Lower leg skin (tissue), 4 donors: Measurements from ENCODE around the gene QSER1. TPM values are rescaled to one million over a fixed set of nuclear protein-coding genes. Genes with fewer than 3 reads are reported as not detected.

Experiments used
- DNase-seq, 2 donors: peaks; one replicate each; pipeline ENCODE4 v3.0.0-alpha.2; 2019; ENCODE audit warnings: low spot score in 2 of 2
- H3K4me3 ChIP-seq: fragments of 200-600 bp; sonication (generic); 2 replicates; pipeline ENCODE4 v1.5.1; 2017; ENCODE audit warnings: mild to moderate bottlenecking, low read depth; ENCODE audit not compliant: poor library complexity, severe bottlenecking
- POLR2A ChIP-seq, 2 donors: fragments of 450-650 bp; IDR thresholded peaks; one replicate each; pipeline ENCODE4 v1.6.1; 2016 to 2017; ENCODE audit warnings: antibody characterized with exemption in 2 of 2, mild to moderate bottlenecking in 1 of 2, moderate library complexity in 1 of 2
- WGBS, 2 donors: methylation state at CpG; one replicate each; pipeline ENCODE4 v1.1.5; 2018; 5-methylcytosine and 5-hydroxymethylcytosine counted together
- intact Hi-C: fragments of 100-400 bp; cut with DNase I; formaldehyde crosslinking; loops from one replicate; pipeline ENCODE4 v1.15.0; 2023; ENCODE audit warnings: low total_unique reads
- total RNA-seq, 4 donors: library from RNA; depleted of rRNA; stranded (reverse); fragments of >200 nt; gene quantifications; one replicate each; pipeline ENCODE4 v1.1.0, GENCODE V29; 2016
- TF ChIP-seq, protein P1 (sequence below), 3 donors: fragments of 450-650 bp; IDR thresholded peaks; one replicate each; pipeline ENCODE4 v1.5.1; 2016; ENCODE audit warnings: antibody characterized with exemption in 3 of 3, mild to moderate bottlenecking in 3 of 3, moderate library complexity in 2 of 3

QSER1 gene
- total RNA-seq, 4 donors from 2014 or later, result 27.8 to 34.2 (median 32.1) TPM

DNA sequence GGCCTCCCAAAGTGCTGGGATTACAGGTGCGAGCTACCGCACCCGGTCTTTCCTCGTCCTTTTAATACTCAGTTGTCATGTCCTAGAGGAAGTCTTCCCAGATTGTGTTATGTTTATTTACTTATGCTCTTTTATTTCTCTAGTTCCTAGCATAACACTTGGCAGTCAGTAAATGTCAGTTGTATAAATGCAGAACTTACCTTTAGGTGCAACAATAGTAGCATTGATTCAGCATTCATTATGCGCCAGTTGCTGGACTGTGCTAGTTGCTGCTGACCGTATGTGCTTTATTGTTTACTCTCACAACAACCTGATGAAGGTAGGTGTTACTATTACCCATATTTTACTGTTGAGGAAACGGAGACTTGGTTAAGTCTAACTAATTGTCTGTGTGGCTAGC lies 20.8 kb downstream of the QSER1 start:
- TF ChIP-seq POLR2A (IDR thresholded peaks at IDR 0.05), result no peak
- TF ChIP-seq, protein P1, sequence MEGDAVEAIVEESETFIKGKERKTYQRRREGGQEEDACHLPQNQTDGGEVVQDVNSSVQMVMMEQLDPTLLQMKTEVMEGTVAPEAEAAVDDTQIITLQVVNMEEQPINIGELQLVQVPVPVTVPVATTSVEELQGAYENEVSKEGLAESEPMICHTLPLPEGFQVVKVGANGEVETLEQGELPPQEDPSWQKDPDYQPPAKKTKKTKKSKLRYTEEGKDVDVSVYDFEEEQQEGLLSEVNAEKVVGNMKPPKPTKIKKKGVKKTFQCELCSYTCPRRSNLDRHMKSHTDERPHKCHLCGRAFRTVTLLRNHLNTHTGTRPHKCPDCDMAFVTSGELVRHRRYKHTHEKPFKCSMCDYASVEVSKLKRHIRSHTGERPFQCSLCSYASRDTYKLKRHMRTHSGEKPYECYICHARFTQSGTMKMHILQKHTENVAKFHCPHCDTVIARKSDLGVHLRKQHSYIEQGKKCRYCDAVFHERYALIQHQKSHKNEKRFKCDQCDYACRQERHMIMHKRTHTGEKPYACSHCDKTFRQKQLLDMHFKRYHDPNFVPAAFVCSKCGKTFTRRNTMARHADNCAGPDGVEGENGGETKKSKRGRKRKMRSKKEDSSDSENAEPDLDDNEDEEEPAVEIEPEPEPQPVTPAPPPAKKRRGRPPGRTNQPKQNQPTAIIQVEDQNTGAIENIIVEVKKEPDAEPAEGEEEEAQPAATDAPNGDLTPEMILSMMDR (IDR thresholded peaks at IDR 0.05), result no peak
- intact Hi-C loops, result no loop called here
- no peak for DNase-seq
- WGBS, 2 donors, result 91 to 94% methylated on average over 7 of the region's 7 CpGs
- no peak overlapping the region for H3K4me3 ChIP-seq

DNA sequence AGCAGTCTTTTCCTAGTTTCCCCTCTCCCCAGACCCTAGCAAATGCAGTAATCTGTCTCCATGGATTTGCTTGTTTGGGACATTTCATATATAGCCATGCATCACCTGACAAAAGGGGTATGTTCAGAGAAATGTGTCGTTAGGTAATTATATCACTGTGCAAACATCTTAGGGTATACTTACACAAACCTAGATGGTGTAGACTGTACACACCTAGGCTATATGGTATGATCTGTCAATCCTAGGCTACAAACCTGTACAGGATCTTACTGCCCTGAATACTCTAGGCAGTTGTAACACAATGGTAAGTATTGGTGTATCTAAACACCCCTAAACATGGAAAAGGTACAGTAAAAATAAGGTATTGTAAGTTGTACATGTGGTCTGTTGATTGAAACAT lies 23.8 kb downstream of the QSER1 start:
- TF ChIP-seq, protein P1 (IDR thresholded peaks at IDR 0.05), result no peak
- no peak for TF ChIP-seq POLR2A (IDR thresholded peaks at IDR 0.05)
- 100% methylated on average over 1 of the region's 1 CpG for WGBS, 2 donors
- intact Hi-C loops, result no loop called here
- DNase-seq, result no peak
- no peak overlapping the region for H3K4me3 ChIP-seq

DNA sequence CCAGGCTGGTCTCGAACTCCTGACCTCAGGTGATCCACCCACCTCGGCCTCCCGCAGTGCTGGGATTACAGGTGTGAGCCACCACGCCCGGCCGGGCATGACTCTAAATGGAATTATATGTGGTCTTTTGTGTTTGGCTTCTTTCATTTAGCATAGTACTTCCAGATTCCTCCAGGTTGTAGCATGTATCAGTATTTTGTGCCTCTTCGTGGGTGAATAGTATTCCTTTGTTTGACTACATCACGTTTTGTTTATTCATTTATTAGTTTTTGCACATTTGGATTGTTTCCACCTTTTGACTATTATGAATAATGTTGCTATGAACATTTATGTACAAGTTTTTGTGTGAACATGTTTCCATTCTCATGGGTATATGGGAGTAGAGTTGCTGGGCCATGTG lies 24.4 kb downstream of the QSER1 start:
- intact Hi-C loops, result no loop called here
- DNase-seq, result no peak
- TF ChIP-seq, protein P1 (IDR thresholded peaks at IDR 0.05), result no peak
- TF ChIP-seq POLR2A (IDR thresholded peaks at IDR 0.05), result no peak
- WGBS, 2 donors, result 93% methylated on average over 8 of the region's 8 CpGs
- H3K4me3 ChIP-seq, result no peak overlapping the region

DNA sequence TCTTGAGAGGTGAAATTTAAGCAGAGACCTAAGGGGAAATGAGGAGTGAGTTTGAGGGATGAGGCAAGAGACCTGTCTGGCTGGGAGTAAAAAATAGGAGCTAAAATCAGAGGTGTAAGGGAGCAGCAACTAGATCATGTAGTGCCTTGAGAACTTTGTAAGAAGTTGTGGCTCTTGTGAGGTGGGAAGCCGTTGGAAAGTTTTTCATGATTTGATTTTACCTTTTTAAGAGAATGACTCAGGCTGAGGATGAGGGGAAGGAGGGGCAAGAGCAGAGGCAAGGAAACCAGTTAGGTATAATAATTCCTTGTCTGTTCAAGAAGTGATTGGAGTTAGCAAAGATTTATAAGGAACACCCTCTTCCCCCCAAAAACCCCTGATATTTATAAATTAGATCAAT lies 25.8 kb downstream of the QSER1 start:
- no peak for DNase-seq

DNA sequence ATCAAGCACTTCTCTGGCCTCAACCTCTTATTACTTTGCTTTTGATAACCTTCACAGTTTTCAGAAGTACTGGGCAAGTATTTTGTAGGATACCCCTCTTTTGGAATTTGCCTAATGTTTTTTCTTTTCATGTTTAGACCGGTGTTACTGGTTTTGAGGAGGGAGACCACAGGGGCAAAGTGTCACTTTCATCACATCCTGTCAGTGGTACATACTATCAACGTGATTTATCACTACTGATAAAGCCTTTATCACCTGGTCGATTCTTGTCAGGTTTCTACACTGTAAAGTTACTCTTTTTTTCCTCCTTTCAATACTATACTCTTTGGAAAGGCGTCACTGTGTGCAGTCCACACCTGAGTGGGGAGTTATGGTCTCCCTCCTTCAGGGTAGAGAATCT lies 26.7 kb downstream of the QSER1 start:
- no peak overlapping the region for H3K4me3 ChIP-seq
- 53 to 62% methylated on average over 4 of the region's 4 CpGs for WGBS, 2 donors
- intact Hi-C loops, result no loop called here
- no peak for DNase-seq
- TF ChIP-seq, protein P1 (IDR thresholded peaks at IDR 0.05), result no peak
- TF ChIP-seq POLR2A (IDR thresholded peaks at IDR 0.05), result no peak

More for the DNA sequence above, 25.8 kb downstream of the QSER1 start:
- no peak overlapping the region for H3K4me3 ChIP-seq
- WGBS, 2 donors, result 55 to 82% methylated on average over 1 of the region's 1 CpG
- intact Hi-C loops, result no loop called here
- no peak for TF ChIP-seq POLR2A (IDR thresholded peaks at IDR 0.05)
- TF ChIP-seq, protein P1 (IDR thresholded peaks at IDR 0.05), result no peak

DNA sequence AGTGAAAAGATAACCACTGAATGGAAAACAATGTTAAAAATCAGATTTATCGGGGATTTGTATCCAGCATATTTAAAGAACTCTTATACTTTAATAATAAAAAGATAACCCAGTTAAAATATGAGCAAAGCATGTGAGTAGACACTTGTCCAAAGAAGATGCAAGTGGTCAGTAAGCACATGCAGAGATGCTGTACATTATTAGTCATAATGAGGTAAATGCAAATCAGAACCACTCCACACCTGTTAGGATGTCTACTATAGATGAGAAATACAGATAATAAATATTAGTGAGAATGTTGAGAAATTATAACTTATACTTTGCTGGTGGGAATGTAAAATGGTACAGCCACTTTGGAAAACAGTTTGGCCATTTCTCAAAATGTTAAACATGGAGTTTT lies 28.0 kb downstream of the QSER1 start:
- DNase-seq, result no peak
- no peak overlapping the region for H3K4me3 ChIP-seq
- no peak for TF ChIP-seq POLR2A (IDR thresholded peaks at IDR 0.05)
- TF ChIP-seq, protein P1 (IDR thresholded peaks at IDR 0.05), result no peak
- 98 to 100% methylated on average over 1 of the region's 1 CpG for WGBS, 2 donors
- intact Hi-C loops, result no loop called here
